H9 (cell line): Measurements from ENCODE around the gene MBIP. TPM values are rescaled to one million over a fixed set of nuclear protein-coding genes. Genes with fewer than 3 reads are reported as not detected.

Experiments used
- DNase-seq: peaks from one replicate; pipeline ENCODE4 v3.0.0-alpha.2; 2017
- H2AFZ ChIP-seq: one replicate; pipeline ENCODE4 v1.6.1; 2013; ENCODE audit warnings: mild to moderate bottlenecking, low read length, control low read depth, moderate library complexity
- H2AK5ac ChIP-seq: 2 replicates; pipeline ENCODE4 v1.6.1; 2013; ENCODE audit warnings: low read length, control low read depth, mixed read lengths; ENCODE audit not compliant: insufficient read length
- H2BK120ac ChIP-seq: one replicate; pipeline ENCODE4 v1.6.1; 2013; ENCODE audit warnings: low read depth, mild to moderate bottlenecking, low read length, control low read depth, inconsistent platforms; ENCODE audit not compliant: poor library complexity, severe bottlenecking
- H2BK12ac ChIP-seq: 2 replicates; pipeline ENCODE4 v1.6.1; 2013; ENCODE audit warnings: low read length, control low read depth, mixed read lengths, low read depth; ENCODE audit not compliant: insufficient read length
- H2BK15ac ChIP-seq: 2 replicates; pipeline ENCODE4 v1.6.1; 2013; ENCODE audit warnings: low read depth, low read length, control low read depth
- H2BK20ac ChIP-seq: one replicate; pipeline ENCODE4 v1.6.1; 2013; ENCODE audit warnings: low read depth, mild to moderate bottlenecking, low read length, control low read depth, inconsistent platforms; ENCODE audit not compliant: poor library complexity, severe bottlenecking
- H2BK5ac ChIP-seq: 2 replicates; pipeline ENCODE4 v1.6.1; 2013; ENCODE audit warnings: low read length, control low read depth, mixed read lengths; ENCODE audit not compliant: insufficient read length
- H3K14ac ChIP-seq: 2 replicates; pipeline ENCODE4 v1.6.1; 2013; ENCODE audit warnings: low read length, control low read depth; ENCODE audit not compliant: insufficient read depth
- H3K18ac ChIP-seq: 2 replicates; pipeline ENCODE4 v1.6.1; 2013; ENCODE audit warnings: low read depth, mild to moderate bottlenecking, mixed read lengths, low read length, control low read depth; ENCODE audit not compliant: insufficient read length
- H3K23ac ChIP-seq: 2 replicates; pipeline ENCODE4 v1.6.1; 2013; ENCODE audit warnings: low read length, control low read depth, mixed read lengths, low read depth; ENCODE audit not compliant: insufficient read length
- H3K23me2 ChIP-seq: 2 replicates; pipeline ENCODE4 v1.6.1; 2013; ENCODE audit warnings: low read depth, mild to moderate bottlenecking, mixed read lengths, low read length, control low read depth; ENCODE audit not compliant: insufficient read length, poor library complexity, severe bottlenecking
- H3K27ac ChIP-seq: 2 replicates; pipeline ENCODE4 v1.5.1; 2013; ENCODE audit warnings: low read length, control low read depth, mixed read lengths, low read depth; ENCODE audit not compliant: insufficient read length
- H3K27me3 ChIP-seq: 2 replicates; pipeline ENCODE4 v1.6.1; 2013; ENCODE audit warnings: low read length, control low read depth, inconsistent platforms; ENCODE audit not compliant: insufficient read depth
- H3K4ac ChIP-seq: 2 replicates; pipeline ENCODE4 v1.6.1; 2013; ENCODE audit warnings: low read depth, mild to moderate bottlenecking, control low read depth, inconsistent platforms, low read length, moderate library complexity
- H3K4me1 ChIP-seq: 2 replicates; pipeline ENCODE4 v1.6.1; 2013; ENCODE audit warnings: low read length, control low read depth, inconsistent platforms; ENCODE audit not compliant: insufficient read depth
- H3K4me2 ChIP-seq: 2 replicates; pipeline ENCODE4 v1.6.1; 2013; ENCODE audit warnings: low read length, control low read depth, mixed read lengths; ENCODE audit not compliant: insufficient read length, insufficient read depth
- H3K56ac ChIP-seq: 2 replicates; pipeline ENCODE4 v1.6.1; 2013; ENCODE audit warnings: low read depth, mild to moderate bottlenecking, mixed read lengths, low read length, control low read depth; ENCODE audit not compliant: insufficient read length
- H3K79me1 ChIP-seq: 2 replicates; pipeline ENCODE4 v1.6.1; 2013; ENCODE audit warnings: low read depth, mild to moderate bottlenecking, moderate library complexity, low read length, control low read depth, inconsistent platforms; ENCODE audit not compliant: insufficient read depth, poor library complexity, severe bottlenecking
- H3K79me2 ChIP-seq: 2 replicates; pipeline ENCODE4 v1.6.1; 2013; ENCODE audit warnings: low read length, control low read depth, inconsistent platforms; ENCODE audit not compliant: insufficient read depth
- H3K9ac ChIP-seq: 2 replicates; pipeline ENCODE4 v1.6.1; 2013; ENCODE audit warnings: low read length, control low read depth, mixed read lengths; ENCODE audit not compliant: insufficient read length; ENCODE audit errors: extremely low read depth
- H3K9me3 ChIP-seq: one replicate; pipeline ENCODE4 v1.6.1; 2013; ENCODE audit warnings: low read depth, low read length, inconsistent platforms; ENCODE audit not compliant: control insufficient read depth
- H3T11ph ChIP-seq: one replicate; pipeline ENCODE4 v1.6.1; 2013; ENCODE audit warnings: mild to moderate bottlenecking, low read length, control low read depth, inconsistent platforms
- H4K20me1 ChIP-seq: one replicate; pipeline ENCODE4 v1.6.1; 2013; ENCODE audit not compliant: control insufficient read depth, insufficient read length, insufficient read depth
- H4K5ac ChIP-seq: 2 replicates; pipeline ENCODE4 v1.6.1; 2013; ENCODE audit warnings: low read depth, mild to moderate bottlenecking, mixed read lengths, low read length, control low read depth; ENCODE audit not compliant: insufficient read length
- H4K8ac ChIP-seq: replicated peaks from 2 replicates; pipeline ENCODE4 v1.6.1; 2013; ENCODE audit warnings: low read length, control low read depth, mixed read lengths, low read depth; ENCODE audit not compliant: insufficient read length
- H4K91ac ChIP-seq: 2 replicates; pipeline ENCODE4 v1.6.1; 2013; ENCODE audit warnings: low read depth, mild to moderate bottlenecking, moderate library complexity, mixed read lengths, low read length, control low read depth; ENCODE audit not compliant: insufficient read length
- H3K27ac Mint-ChIP-seq, 3 experiments: 2 replicates in 2 of 3; 3 replicates in 1 of 3; pipeline ENCODE4 v1.8.0; 2020 to 2021; ENCODE audit warnings: mixed read lengths in 3 of 3, mild to moderate bottlenecking in 1 of 3, moderate library complexity in 1 of 3
- H3K27me3 Mint-ChIP-seq: 2 replicates; pipeline ENCODE4 v1.8.0; 2021; ENCODE audit warnings: low read depth, mild to moderate bottlenecking, moderate library complexity, mixed read lengths
- H3K36me3 Mint-ChIP-seq, 3 experiments: 2 replicates in 2 of 3; 3 replicates in 1 of 3; pipeline ENCODE4 v1.8.0; 2020 to 2021; ENCODE audit warnings: low read depth in 3 of 3, mixed read lengths in 3 of 3; ENCODE audit not compliant: insufficient read depth in 1 of 3
- H3K4me1 Mint-ChIP-seq, 2 experiments: 2 replicates each; pipeline ENCODE4 v1.8.0; 2020; ENCODE audit warnings: mixed read lengths in 2 of 2
- H3K4me3 Mint-ChIP-seq, 2 experiments: 2 replicates in 1 of 2; 3 replicates in 1 of 2; pipeline ENCODE4 v1.8.0; 2020 to 2021; ENCODE audit warnings: mild to moderate bottlenecking in 2 of 2, mixed read lengths in 2 of 2, moderate library complexity in 1 of 2
- H3K9me3 Mint-ChIP-seq, 2 experiments: 2 replicates in 1 of 2; 3 replicates in 1 of 2; pipeline ENCODE4 v1.8.0; 2020; ENCODE audit warnings: mild to moderate bottlenecking in 2 of 2, mixed read lengths in 2 of 2, moderate library complexity in 1 of 2
- WGBS: extraction: QIAGEN DNeasy Blood & Tissue Kit; methylation state at CpG from one replicate; pipeline ENCODE4 v1.1.7; 2013; ENCODE audit warnings: missing lambda C conversion rate, low lambda C conversion rate, mixed read lengths; ENCODE audit not compliant: insufficient read length; ENCODE audit errors: extremely low coverage; 5-methylcytosine and 5-hydroxymethylcytosine counted together
- total RNA-seq: library from RNA; stranded (reverse); gene quantifications from 2 replicates; pipeline ENCODE4 v1.2.1, GENCODE V29; 2021
- TF ChIP-seq, protein P1 (sequence below): fragments of 200-600 bp; sonication (generic); conservative IDR thresholded peaks from 3 replicates; pipeline ENCODE4 v1.8.0; 2021; ENCODE audit warnings: antibody characterized with exemption, mild to moderate bottlenecking

Gene MBIP
- total RNA-seq, 1 experiment from 2014 or later = 29.6 TPM

DNA sequence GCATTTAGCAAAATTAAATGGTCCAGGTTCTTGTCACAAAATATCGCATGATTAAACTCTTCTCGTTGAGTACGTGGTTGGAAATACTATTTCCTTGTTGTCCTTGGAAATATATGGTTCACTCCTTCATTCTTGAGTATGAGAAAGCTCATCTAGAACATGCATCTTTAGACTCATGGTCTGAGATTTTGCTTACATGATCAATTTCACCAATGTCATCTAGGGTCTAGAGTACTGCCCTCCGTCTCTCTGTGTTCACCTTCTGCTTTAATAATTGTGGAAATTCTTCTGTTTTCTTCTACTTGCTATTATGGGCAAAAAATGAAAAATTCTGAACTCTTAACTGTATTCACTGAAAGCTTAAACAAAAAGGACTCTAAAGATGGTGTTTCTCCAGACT is 25.9 kb downstream of the MBIP start:
- no peaks in the 10 kb centered on the region; the same call in 1 of the 2 replicates for H3K27me3 Mint-ChIP-seq

More for the DNA sequence above, 25.9 kb downstream of the MBIP start:
- Histone ChIP-seq H4K20me1 (no peaks in the 10 kb centered on the region), H2AK5ac (no peak overlapping the region), H3K18ac (no peak overlapping the region), H2BK12ac (no peak overlapping the region), H2BK5ac (no peak overlapping the region), H3K4me2 (no peak overlapping the region), H3K14ac (no peak overlapping the region), H3K79me2 (no peaks in the 10 kb centered on the region), H3K27me3 (no peaks in the 10 kb centered on the region), H3K9me3 (no peaks in the 10 kb centered on the region), H3K56ac (no peak overlapping the region), H2BK15ac (no peak overlapping the region), H3K23me2 (no peaks in the 10 kb centered on the region), H4K5ac (no peak overlapping the region), H2BK20ac (no peak overlapping the region), H2BK120ac (no peak overlapping the region), H3T11ph (no peak overlapping the region), H3K9ac (no peak overlapping the region), H2AFZ (no peak overlapping the region), H3K4ac (no peak overlapping the region), H3K23ac (no peak overlapping the region), H3K4me1 (0 out of 2 replicates have a peak, but pooled peaks cover 9% of the 10 kb centered on the region), H4K8ac (no peak overlapping the region), H3K79me1 (no peaks in the 10 kb centered on the region), H4K91ac (no peak overlapping the region), H3K27ac (no peak overlapping the region)
- Mint-ChIP-seq H3K4me3 (no peak overlapping the region), H3K27ac (no peak overlapping the region), H3K4me1 (peaks cover 17 to 24% of the 10 kb centered on the region in 2 experiments), H3K9me3 (no peaks in the 10 kb centered on the region), H3K36me3 (peaks cover 14 to 32% (median 31%) of the 10 kb centered on the region in 3 experiments; a peak in 6 of 7 replicates)
- TF ChIP-seq, protein P1, sequence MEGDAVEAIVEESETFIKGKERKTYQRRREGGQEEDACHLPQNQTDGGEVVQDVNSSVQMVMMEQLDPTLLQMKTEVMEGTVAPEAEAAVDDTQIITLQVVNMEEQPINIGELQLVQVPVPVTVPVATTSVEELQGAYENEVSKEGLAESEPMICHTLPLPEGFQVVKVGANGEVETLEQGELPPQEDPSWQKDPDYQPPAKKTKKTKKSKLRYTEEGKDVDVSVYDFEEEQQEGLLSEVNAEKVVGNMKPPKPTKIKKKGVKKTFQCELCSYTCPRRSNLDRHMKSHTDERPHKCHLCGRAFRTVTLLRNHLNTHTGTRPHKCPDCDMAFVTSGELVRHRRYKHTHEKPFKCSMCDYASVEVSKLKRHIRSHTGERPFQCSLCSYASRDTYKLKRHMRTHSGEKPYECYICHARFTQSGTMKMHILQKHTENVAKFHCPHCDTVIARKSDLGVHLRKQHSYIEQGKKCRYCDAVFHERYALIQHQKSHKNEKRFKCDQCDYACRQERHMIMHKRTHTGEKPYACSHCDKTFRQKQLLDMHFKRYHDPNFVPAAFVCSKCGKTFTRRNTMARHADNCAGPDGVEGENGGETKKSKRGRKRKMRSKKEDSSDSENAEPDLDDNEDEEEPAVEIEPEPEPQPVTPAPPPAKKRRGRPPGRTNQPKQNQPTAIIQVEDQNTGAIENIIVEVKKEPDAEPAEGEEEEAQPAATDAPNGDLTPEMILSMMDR = no peak
- no CpG with 5 or more reads among the region's 4 CpGs for WGBS
- no peak for DNase-seq
